ENCODE measurements around the gene KAT7.
"Not testable (repeated sequence)": the region's sequence is repeated elsewhere in the genome, so short reads cannot be mapped to it uniquely, and the experiment has no call there.

The KAT7 gene
- 152 to 202 (median 172) reads per million in 4 experiments for total RNA-seq

DNA sequence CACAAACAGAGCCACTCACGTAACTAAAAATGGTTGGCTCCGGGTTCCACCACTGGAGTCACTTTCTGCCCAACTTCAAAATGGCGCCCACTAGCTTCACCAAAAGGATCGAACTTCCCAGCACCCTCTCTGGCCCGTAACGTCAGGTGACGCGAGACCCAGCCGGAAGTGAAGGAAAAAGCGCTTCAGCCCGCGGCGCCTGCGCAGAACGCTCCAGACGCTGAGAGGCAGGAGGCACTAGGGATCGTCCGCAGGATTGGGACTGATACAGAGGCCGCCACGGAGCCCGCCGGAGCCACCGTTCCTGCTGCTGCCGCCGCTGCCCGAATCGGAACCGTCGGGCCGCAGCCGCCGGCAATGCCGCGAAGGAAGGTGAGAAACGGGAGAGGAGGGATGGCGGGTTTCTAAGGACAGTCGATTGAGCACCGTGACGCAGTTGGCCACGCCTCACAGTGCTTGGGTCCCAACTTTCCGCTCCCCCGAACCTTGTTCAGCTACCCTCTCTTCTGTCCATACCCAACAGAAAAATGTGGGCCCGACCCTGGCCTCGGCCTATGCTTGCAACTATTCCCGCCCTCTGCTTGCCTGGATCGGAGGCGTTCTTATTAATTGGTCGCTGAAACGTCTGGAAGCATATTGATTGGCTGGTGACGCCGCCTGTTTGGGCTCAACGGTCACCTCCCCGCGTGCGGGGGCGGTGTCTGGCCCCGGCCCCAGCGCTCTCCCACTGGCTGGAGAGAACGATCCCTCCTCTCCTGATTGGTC is at the start of gene KAT7:
TSS of gene KAT7 (plus strand) at position 204 of the 765 bp plus-strand sequence. CDS start at position 358, 154 bp downstream.
- peak; percentile 98 for DNase-seq

GRCh38 chr17:49739641-49740271 is 48.7 kb upstream of the KAT7 start:
- peak; percentile 83 for DNase-seq

DNA sequence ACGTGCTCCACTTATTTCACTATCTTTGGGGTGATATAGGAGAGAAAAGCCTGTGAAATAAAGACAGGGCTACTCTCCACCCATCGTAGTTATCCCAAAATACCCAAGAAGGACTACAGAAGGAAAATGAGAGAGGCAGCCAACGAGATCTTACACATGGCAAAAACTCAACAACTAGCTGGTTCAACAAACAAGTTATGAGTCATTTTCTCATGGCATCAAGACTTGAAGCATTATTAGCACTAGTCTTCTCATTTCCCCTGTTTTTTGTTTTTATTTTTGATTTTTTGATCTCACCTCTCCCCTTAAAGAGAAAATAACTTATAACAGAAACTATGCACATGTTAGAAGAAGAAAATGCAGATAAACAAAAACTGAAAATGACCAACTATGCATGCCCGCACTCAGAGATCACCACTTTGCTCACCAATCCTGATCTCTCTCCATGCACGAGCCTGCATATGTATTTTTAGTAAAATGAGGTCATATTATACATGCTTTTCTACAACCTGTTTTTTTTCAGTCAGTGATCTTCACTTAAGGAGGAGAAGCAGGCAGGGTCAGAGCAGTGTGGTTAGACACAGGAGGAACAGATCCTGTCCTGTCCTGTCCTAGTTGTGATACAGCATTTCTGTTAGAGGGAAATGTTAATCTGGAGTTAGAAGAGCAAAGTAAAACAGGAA is 47.3 kb upstream of the KAT7 start:
- no peak for DNase-seq

- no peak for DNase-seq
Measured at GRCh38 chr17:49741692-49742076, 46.8 kb upstream of the KAT7 start.

DNA sequence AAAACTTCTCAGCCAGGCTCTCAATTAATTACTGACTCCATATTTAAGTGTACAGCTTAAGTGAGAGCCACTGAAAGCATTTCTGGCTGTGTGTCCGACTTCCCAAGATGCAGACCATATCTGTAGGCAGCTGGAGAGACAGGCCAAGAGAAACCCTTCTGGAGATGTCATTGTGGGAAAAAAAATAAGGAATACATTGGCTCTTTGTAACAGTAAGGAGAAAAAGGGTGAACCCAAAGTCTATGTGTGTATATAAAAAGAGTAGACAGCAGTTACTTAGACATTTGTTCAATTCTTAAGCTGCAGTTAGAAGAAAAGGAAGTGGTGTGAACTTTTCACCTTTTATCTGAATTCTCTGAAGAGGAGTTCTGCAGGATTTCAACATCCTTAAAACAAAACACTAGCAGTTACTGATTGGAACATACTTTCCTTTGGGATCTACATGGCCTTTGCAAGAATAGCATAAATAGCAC is 46.3 kb upstream of the KAT7 start:
- DNase-seq = no peak

DNA sequence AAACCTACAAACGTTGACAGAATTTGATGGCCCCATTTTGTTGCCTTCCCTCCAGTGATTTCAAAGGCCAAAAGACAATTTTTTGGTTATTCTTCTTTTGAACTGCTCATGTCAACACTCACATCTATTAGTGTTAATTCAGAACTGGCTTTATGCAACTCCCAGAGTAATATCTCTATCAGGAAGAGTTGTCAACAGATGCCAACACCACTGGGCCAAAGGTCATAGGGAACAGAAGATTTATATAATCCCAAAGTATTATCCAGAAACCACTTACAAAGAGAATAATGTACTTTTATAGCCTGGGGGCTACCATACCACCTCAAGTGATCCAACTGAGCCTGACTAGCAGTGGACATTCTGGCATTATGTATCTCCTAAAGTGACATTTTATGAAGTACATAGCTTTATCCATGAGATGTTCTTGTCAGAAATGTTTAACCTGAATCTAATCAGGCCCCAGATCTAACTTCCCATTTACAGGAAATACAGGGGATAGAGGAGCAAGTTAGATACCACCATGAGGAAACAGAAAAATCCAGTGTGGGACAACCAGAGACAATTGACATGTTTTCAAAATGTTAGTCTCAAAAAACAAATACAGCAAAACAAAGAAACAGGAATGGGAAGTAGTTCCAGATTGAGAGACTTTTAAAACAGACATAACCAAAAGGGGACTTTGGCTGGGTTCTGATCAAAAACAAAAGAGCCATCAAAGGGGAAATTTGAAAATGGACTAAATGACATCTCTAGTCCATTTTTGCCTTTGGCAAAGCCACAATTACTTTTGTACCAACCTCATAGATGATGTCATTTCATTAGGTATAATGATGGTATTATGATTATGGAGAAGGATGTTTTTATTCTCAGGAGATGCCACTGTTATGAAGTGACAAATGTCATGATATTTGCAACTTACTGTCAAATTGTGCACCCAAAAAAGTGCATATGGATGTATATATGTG is 43.0 kb upstream of the KAT7 start:
- DNase-seq = no peak

- no peak for DNase-seq
Measured at GRCh38 chr17:49746791-49747490, 41.5 kb upstream of the KAT7 start.

DNA sequence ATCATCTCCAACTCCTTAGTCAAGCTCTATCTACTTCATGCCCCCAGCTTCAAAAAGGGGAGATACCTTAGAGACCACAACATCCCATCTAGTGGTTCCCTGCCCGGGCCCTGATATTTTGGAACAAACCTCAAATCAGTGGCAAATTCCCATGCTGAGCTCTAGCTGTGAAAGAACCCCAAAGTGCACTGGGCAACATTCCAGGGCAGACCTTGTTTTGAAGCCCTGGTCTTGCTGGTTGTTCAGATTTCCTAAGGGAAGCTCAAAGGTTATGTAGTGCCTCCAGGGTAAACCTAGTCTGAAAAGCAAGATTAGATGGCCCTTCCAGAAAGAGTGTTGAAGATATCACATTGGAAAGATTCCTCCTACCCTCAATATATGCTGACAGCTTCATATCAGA is 40.8 kb upstream of the KAT7 start:
- no peak for DNase-seq

GRCh38 chr17:49748223-49748622 is 40.3 kb upstream of the KAT7 start:
- DNase-seq = no peak

GRCh38 chr17:49748791-49749190 is 39.7 kb upstream of the KAT7 start:
- DNase-seq = no peak

- DNase-seq = no peak
Measured at GRCh38 chr17:49749730-49750129, 38.8 kb upstream of the KAT7 start.

GRCh38 chr17:49752508-49752907 is 36.0 kb upstream of the KAT7 start:
- no peak for DNase-seq

DNA sequence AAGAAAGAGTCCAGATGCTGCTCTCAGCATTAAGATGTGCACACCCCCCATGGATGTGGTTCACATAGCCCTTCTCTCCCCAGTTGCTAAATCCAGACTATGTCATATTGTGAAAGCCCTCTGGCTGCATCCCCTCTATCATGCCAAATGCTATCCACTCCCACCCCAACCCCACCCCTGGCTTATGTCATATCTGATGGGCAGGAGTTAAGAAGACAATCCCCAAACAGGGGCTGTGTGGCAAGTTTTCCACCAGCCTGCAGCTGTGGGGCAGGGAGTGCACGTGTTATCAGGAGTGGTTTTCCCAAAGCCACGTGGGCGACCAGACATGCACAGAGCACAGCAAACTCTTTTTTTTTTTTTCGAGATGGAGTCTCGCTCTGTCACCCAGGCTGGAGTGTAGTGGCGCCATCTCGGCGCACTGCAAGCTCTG is 34.5 kb upstream of the KAT7 start:
- no peak for DNase-seq

DNA sequence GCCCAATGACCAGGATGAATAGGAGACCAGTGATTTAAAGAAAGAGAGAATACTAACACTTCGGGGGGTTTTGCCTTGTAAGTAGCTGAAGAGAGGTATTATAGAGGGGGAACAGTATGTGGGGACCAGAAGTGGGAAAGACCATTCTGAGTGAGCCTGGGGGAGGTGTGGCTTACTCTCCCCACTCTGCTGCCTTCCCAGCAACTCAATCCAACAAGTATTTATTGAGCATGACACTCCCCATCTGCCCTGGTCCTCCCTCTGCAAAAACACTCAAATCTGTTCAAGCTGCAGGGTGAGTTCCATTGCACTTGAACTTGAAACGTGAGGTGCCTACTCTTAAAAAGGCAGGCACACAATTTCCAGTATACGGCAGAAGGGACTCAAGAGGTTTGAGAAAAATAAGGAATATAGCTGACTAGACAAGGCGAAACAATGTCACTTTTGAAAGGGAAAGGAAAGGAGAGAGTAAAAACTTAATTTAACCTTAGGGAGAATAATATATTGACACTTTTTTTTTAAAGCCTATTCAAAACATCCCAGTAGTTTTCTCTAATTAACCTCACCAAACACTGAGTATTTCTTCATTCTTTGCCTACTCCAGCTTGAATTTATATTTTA is 32.7 kb upstream of the KAT7 start:
- no peak for DNase-seq

DNA sequence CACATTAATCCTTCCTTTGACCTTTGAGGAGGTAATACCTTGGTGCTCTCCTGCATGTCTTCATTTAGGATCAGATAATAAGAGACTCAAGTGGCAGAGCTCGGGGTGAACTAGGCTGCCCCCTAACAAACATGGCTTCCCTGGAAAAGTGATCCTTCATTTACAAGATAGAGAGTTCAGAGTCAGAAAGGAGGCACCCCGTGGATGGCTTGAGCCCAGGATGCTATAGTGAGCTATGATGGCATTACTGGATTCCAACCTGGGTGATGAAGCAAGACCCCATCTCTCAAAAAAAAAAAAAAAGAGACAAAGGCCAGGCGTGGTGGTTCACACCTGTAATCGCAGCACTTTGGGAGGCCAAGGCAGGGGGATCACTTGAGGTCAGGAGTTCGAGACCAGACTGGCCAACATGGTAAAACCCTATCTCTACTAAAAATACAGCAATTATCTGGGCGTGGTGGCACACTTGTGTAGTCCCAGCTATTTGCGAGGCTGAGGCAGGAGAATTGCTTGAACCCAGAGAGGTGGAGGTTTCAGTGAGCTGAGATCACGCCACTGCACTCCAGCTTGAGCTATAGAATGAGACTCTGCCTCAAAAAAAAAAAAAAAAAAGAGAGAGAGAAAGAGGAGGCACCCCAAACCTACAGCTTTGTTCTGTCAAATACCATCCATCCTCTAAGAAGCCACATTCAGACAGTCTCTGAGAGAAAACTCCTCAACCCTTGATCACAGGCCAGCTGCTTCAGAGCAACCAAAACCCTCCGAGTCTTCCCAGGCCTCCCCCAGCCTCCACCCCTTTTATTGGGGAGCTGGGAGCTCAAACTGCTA is 31.9 kb upstream of the KAT7 start:
- no peak for DNase-seq

GRCh38 chr17:49757151-49757777 is 31.2 kb upstream of the KAT7 start:
- DNase-seq = no peak

GRCh38 chr17:49758464-49759010 is 29.9 kb upstream of the KAT7 start:
- DNase-seq = not testable (repeated sequence)

- no peak for DNase-seq
Measured at GRCh38 chr17:49759203-49759602, 29.3 kb upstream of the KAT7 start.

DNA sequence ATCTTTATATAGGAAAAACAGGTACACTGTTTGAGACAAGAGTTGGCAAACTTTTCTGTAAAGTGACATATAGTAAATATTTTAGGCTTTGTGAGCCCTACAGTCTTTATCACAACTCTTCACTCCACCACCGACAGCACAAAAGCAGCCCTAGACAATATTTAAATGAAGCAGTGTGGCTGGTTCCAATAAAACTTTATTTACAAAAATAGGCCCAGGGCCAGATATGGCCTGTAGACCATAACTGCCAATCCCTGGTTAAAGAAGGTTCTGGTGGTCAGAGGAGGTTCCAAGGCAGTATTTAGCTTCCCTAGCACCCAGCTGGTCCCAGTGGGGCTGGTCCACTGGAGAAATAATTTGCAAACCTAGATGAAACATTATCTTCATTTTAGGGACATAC is 28.2 kb upstream of the KAT7 start:
- DNase-seq = no peak
